K562 (cell line): ENCODE results near the gene TRMT112. TPM values are rescaled to one million over a fixed set of nuclear protein-coding genes. Genes with fewer than 3 reads are reported as not detected.
A peak's percentile ranks its signal among the peaks of the same experiment; 100 is the strongest.

Experiments used
- ATAC-seq: fragments of 200-7000 bp; cut with Tn5 transposase; 3 replicates; pipeline ENCODE4 v1.9.1; 2020; ENCODE audit warnings: moderate library complexity
- BruUV-seq: library from RNA; stranded (reverse); fragments of 400-500 nt; replicated peaks from 2 replicates; lab custom pipeline; 2021; lab: Mats Ljungman, UMichigan
- CTCF ChIA-PET: fragments of 300-600 bp; formaldehyde crosslinking; extraction: SDS; loops from one replicate; lab custom pipeline; 2021; ENCODE audit warnings: low intra/inter-chr PET ratio; lab: Yijun Ruan, JAX
- POLR2A ChIA-PET: fragments of 300-600, 350-650 bp; sonication (Branson Sonifier 250); formaldehyde crosslinking; extraction: SDS; loops from one replicate; lab custom pipeline; 2021; ENCODE audit warnings: antibody characterized with exemption, inconsistent platforms; lab: Yijun Ruan, JAX
- DNase-seq, 4 experiments: peaks; one replicate each; pipeline versions ENCODE4 v3.0.0 to v3.0.0-alpha.2; 2011 to 2018; ENCODE audit warnings: low spot score in 3 of 4, mixed read lengths in 3 of 4; ENCODE audit errors: extremely low read depth in 1 of 4
- FAIRE-seq: peaks from 2 replicates; lab custom pipeline; 2011; peaks lifted over from hg19 to GRCh38; lab: Jason Lieb, UNC
- H2AFZ ChIP-seq: 2 replicates; pipeline ENCODE4 v1.6.0; 2011; ENCODE audit warnings: low read depth, low read length, control low read depth, inconsistent platforms
- H3K27ac ChIP-seq: fragments of 200-600 bp; 3 replicates; pipeline ENCODE4 v1.8.0; 2011; ENCODE audit warnings: low read depth, mild to moderate bottlenecking, control low read depth, inconsistent platforms, low read length, moderate library complexity, mixed read lengths; ENCODE audit errors: extremely low read depth
- H3K27me3 ChIP-seq, 2 experiments: fragments of 300-600 bp in 1 of 2; 2 replicates in 1 of 2; 3 replicates in 1 of 2; pipeline versions ENCODE4 v1.6.0 to v1.8.0; 2011; ENCODE audit warnings: inconsistent platforms in 2 of 2, low read length in 2 of 2, mild to moderate bottlenecking in 1 of 2, mixed read lengths in 1 of 2, moderate library complexity in 1 of 2; ENCODE audit not compliant: control insufficient read depth in 2 of 2, insufficient read depth in 2 of 2
- H3K36me3 ChIP-seq: fragments of 300-600 bp; 3 replicates; pipeline ENCODE4 v1.8.0; 2011; ENCODE audit warnings: mild to moderate bottlenecking, low read length, inconsistent platforms; ENCODE audit not compliant: control insufficient read depth, insufficient read depth
- H3K4me1 ChIP-seq, 2 experiments: fragments of 200-600 bp in 1 of 2; replicated peaks in 1 of 2; 2 replicates in 1 of 2; 3 replicates in 1 of 2; pipeline versions ENCODE4 v1.5.1 to v1.8.0; 2011; ENCODE audit warnings: inconsistent platforms in 2 of 2, low read length in 2 of 2, mild to moderate bottlenecking in 1 of 2, mixed read lengths in 1 of 2, moderate library complexity in 1 of 2; ENCODE audit not compliant: control insufficient read depth in 2 of 2, insufficient read depth in 2 of 2
- H3K4me2 ChIP-seq: 2 replicates; pipeline ENCODE4 v1.6.1; 2011; ENCODE audit warnings: low read length, control low read depth, inconsistent platforms, mixed read lengths; ENCODE audit not compliant: insufficient read depth
- H3K4me3 ChIP-seq: fragments of 200-600 bp; sonication (generic), shearing (Covaris generic); 2 replicates; pipeline ENCODE4 v1.5.1; 2016; ENCODE audit warnings: control low read depth, inconsistent platforms
- H3K79me2 ChIP-seq: fragments of 200-600 bp; 3 replicates; pipeline ENCODE4 v1.8.0; 2011; ENCODE audit warnings: low read length, inconsistent platforms; ENCODE audit not compliant: control insufficient read depth, insufficient read depth
- H3K9ac ChIP-seq, 2 experiments: 2 replicates each; pipeline versions ENCODE4 v1.6.0 to v1.6.1; 2011; ENCODE audit warnings: low read depth in 2 of 2, low read length in 2 of 2, control low read depth in 1 of 2, inconsistent platforms in 1 of 2, mild to moderate bottlenecking in 1 of 2, mixed read lengths in 1 of 2; ENCODE audit not compliant: insufficient read depth in 1 of 2
- H3K9me1 ChIP-seq: one replicate; pipeline ENCODE4 v1.6.0; 2011; ENCODE audit warnings: inconsistent platforms, mild to moderate bottlenecking, low read length, moderate library complexity; ENCODE audit not compliant: control insufficient read depth, insufficient read depth
- H3K9me3 ChIP-seq: replicated peaks from 2 replicates; pipeline ENCODE4 v1.5.1; 2011; ENCODE audit warnings: low read depth, low read length, inconsistent platforms; ENCODE audit not compliant: control insufficient read depth, insufficient read depth
- H4K20me1 ChIP-seq: replicated peaks from 2 replicates; pipeline ENCODE4 v1.6.1; 2011; ENCODE audit warnings: low read length, inconsistent platforms, mixed read lengths; ENCODE audit not compliant: control insufficient read depth, insufficient read depth
- WGBS: fragments of 100-300 bp; shearing (Covaris generic); methylation state at CpG from one replicate; pipeline ENCODE4 v1.1.6; 2016; ENCODE audit warnings: low coverage, mixed read lengths; ENCODE audit not compliant: insufficient coverage; ENCODE audit errors: missing lambda C conversion rate; 5-methylcytosine and 5-hydroxymethylcytosine counted together
- in situ Hi-C: fragments of 300-500 bp; cut with MboI; formaldehyde crosslinking; loops from 4 replicates; pipeline ENCODE4 v1.15.0; 2018; ENCODE audit warnings: inconsistent platforms, mixed read lengths
- intact Hi-C: fragments of 100-400 bp; cut with micrococcal nuclease; formaldehyde crosslinking; loops from 2 replicates; pipeline ENCODE4 v1.14.2; 2022
- polyA plus RNA-seq, 8 experiments: library from polyadenylated mRNA; depleted of rRNA in 4 of 8; stranded (reverse) in 5 of 8; unstranded in 3 of 8; fragments of >200 nt; fragmentation: Nextera tagmentation in 2 of 8; fragmentation: Illumina TruSeq in 1 of 8; extraction: Ambion mirVana in 2 of 8; extraction: Trizol in 1 of 8; gene quantifications; 2 replicates each; pipeline versions ENCODE4 v1.2.1 to v1.2.3, GENCODE V29; 2011 to 2014; ENCODE audit warnings: inconsistent platforms in 1 of 8, missing spikeins in 1 of 8
- total RNA-seq, 7 experiments: library from RNA; depleted of rRNA in 6 of 7; stranded (reverse); fragments of >200 nt in 6 of 7; fragmentation: Illumina TruSeq in 2 of 7; extraction: Trizol in 2 of 7; gene quantifications; 2 replicates each; pipeline versions ENCODE4 v1.2.1 to v1.2.3, GENCODE V29; 2011 to 2021; ENCODE audit warnings: low replicate concordance in 1 of 7
- TF ChIP-seq, protein P1 (sequence below): fragments of 250-450 bp; sonication (Bioruptor Pico); IDR thresholded peaks from 2 replicates; pipeline ENCODE4 v1.5.0; 2020; ENCODE audit warnings: mild to moderate bottlenecking, borderline replicate concordance
- TF ChIP-seq, protein P2 (sequence below): sonication (generic); formaldehyde crosslinking; IDR thresholded peaks from 2 replicates; pipeline ENCODE4 v1.8.1; 2023; ENCODE audit warnings: mild to moderate bottlenecking, missing genetic modification reagents
- TF ChIP-seq, protein P3 (sequence below), 2 experiments: fragments of 450-650 bp; IDR thresholded peaks; 2 replicates each; pipeline ENCODE4 v1.6.1; 2016; ENCODE audit warnings: mild to moderate bottlenecking in 2 of 2, borderline replicate concordance in 1 of 2, low read depth in 1 of 2, moderate library complexity in 1 of 2

TRMT112 gene
- total and polyA plus RNA-seq, 9 of the 15 experiments (the other 6 are each of a cell fraction or from before 2014, with no cell fraction given): 162 to 444 (median 300) TPM

DNA sequence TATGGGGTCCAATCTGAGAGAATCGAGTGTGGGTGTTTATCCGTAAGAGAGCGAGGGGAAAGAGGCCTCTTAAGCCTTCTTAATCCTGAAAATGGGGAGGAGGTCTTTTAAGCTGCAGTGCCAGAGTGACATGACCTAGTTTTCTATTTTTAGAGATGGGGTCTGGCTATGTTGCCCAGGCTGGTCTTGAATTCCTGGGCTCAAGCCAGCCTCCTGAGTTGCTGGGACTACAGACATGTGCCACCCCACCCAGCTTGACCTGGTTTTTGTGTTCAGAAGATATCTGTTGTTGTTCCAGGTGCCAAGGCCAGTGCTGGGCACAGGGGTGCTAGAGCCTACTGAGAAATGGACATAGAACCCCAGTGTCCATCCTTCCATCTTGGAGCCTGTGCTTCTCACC lies 34.3 kb downstream of the TRMT112 start (continued):
- TF ChIP-seq, protein P1, sequence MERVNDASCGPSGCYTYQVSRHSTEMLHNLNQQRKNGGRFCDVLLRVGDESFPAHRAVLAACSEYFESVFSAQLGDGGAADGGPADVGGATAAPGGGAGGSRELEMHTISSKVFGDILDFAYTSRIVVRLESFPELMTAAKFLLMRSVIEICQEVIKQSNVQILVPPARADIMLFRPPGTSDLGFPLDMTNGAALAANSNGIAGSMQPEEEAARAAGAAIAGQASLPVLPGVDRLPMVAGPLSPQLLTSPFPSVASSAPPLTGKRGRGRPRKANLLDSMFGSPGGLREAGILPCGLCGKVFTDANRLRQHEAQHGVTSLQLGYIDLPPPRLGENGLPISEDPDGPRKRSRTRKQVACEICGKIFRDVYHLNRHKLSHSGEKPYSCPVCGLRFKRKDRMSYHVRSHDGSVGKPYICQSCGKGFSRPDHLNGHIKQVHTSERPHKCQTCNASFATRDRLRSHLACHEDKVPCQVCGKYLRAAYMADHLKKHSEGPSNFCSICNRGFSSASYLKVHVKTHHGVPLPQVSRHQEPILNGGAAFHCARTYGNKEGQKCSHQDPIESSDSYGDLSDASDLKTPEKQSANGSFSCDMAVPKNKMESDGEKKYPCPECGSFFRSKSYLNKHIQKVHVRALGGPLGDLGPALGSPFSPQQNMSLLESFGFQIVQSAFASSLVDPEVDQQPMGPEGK: no peak

DNA sequence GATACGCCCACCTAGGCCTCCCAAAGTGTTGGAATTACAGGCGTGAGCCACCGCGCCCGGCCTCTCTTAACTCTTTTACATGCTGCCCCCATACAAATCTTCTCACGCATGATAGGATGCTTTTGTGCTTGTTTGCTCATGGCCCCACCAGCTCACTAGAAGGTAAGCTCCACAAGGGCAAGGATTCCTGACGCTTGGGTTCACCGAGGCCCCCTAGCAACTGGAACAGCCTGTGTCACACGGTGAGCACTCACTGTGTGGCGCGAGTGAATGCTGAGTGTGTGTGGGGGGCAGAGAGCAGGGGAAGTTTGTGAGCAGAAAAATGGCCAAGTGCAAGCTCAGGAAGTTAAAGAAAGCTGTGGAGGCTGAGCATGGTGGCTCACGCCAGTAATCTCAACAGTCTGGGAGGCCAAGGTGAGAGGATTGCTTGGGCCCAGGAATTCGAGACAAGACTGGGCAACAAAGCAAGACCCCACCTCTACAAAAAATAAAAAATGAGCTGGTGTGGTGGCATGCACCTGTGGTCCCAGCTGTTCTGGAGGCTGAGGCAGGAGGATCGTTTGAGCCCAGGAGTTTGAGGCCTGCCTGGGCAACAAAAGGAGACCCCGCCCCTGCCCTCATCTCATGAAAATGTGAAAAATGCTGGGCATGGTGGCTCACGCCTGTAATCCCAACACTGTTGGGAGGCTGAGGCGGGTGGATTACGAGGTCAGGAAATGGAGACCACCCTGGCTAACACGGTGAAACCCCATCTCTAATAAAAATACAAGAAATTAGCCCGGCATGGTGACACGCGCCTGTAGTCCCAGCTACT lies 35.2 kb downstream of the TRMT112 start:
- no peak overlapping the region for H2AFZ ChIP-seq
- BruUV-seq: no TSS peak
- no peaks in the 10 kb centered on the region for H3K27me3 ChIP-seq
- no peaks in the 10 kb centered on the region for H3K9me1 ChIP-seq
- intact Hi-C loops (no loop called here), in situ Hi-C loops (no loop called here)
- TF ChIP-seq, protein P2, sequence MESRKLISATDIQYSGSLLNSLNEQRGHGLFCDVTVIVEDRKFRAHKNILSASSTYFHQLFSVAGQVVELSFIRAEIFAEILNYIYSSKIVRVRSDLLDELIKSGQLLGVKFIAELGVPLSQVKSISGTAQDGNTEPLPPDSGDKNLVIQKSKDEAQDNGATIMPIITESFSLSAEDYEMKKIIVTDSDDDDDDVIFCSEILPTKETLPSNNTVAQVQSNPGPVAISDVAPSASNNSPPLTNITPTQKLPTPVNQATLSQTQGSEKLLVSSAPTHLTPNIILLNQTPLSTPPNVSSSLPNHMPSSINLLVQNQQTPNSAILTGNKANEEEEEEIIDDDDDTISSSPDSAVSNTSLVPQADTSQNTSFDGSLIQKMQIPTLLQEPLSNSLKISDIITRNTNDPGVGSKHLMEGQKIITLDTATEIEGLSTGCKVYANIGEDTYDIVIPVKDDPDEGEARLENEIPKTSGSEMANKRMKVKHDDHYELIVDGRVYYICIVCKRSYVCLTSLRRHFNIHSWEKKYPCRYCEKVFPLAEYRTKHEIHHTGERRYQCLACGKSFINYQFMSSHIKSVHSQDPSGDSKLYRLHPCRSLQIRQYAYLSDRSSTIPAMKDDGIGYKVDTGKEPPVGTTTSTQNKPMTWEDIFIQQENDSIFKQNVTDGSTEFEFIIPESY: 0 out of 2 replicates have a peak, but pooled peaks have one; percentile 23
- TF ChIP-seq, protein P3, sequence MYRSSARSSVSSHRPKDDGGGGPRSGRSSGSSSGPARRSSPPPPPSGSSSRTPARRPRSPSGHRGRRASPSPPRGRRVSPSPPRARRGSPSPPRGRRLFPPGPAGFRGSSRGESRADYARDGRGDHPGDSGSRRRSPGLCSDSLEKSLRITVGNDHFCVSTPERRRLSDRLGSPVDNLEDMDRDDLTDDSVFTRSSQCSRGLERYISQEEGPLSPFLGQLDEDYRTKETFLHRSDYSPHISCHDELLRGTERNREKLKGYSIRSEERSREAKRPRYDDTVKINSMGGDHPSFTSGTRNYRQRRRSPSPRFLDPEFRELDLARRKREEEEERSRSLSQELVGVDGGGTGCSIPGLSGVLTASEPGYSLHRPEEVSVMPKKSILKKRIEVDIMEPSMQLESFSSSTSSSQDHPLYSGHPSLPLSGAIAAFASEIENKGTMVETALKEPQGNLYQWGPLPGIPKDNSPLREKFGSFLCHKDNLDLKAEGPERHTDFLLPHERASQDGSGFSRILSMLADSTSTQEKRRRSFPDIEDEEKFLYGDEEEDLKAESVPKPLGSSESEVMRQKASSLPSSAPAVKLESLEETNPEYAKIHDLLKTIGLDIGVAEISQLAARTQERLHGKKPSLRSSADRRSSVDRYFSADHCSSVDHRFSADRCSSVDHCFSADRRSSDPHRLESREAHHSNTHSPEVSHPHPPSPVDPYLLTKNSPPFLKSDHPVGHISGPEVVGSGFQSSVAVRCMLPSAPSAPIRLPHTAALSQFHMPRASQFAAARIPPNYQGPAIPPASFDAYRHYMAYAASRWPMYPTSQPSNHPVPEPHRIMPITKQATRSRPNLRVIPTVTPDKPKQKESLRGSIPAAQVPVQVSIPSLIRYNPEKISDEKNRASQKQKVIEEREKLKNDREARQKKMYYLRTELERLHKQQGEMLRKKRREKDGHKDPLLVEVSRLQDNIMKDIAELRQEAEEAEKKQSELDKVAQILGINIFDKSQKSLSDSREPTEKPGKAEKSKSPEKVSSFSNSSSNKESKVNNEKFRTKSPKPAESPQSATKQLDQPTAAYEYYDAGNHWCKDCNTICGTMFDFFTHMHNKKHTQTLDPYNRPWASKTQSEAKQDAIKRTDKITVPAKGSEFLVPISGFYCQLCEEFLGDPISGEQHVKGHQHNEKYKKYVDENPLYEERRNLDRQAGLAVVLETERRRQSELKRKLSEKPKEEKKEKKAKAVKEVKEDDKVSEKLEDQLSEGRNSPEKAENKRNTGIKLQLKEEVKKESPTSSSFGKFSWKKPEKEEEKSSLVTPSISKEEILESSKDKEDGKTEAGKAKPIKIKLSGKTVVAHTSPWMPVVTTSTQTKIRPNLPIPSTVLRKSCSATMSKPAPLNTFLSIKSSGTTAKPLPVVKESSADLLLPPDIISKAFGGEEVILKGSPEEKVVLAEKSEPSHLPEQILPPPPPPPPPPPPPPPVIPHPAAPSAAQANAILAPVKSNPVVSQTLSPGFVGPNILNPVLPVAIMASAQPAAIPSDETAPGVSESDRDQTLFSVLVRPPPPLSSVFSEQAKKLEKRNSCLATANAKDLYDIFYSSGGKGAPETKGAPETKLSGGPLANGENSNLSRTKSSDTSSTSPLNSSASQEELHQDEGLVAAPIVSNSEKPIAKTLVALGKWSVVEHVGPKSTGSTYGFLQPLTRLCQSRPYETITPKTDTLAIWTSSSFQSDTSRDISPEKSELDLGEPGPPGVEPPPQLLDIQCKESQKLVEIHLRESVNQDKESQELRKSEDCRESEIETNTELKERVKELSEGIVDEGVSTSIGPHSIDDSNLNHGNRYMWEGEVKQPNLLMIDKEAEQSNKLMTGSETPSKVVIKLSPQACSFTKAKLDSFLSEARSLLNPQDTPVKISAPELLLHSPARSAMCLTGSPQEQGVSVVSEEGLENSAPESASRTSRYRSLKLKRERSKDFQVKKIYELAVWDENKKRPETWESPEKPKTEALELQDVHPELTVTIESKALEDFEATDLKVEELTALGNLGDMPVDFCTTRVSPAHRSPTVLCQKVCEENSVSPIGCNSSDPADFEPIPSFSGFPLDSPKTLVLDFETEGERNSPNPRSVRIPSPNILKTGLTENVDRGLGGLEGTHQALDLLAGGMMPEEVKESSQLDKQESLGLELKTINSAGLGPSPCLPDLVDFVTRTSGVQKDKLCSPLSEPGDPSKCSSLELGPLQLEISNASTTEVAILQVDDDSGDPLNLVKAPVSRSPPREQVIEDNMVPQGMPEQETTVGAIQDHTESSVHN (IDR thresholded peaks at IDR 0.05; ENCODE audit: borderline replicate concordance in 1 of 2, low read depth in 1 of 2): no peak
- DNase-seq: no peak
- H3K4me2 ChIP-seq: no peak overlapping the region
- H3K4me3 ChIP-seq: no peak overlapping the region
- H3K36me3 ChIP-seq: peaks cover 11% of the 10 kb centered on the region; the same call in 1 of the 3 replicates
- WGBS: 95% methylated on average over 22 of the region's 22 CpGs
- ATAC-seq: no peak
- no peak overlapping the region for H3K27ac ChIP-seq
- peaks cover 7 to 36% of the 10 kb centered on the region in 2 experiments; a peak in 4 of 5 replicates for H3K4me1 ChIP-seq
- FAIRE-seq: no peak
- peaks cover 12% of the 10 kb centered on the region; the same call in 2 of the 3 replicates for H3K79me2 ChIP-seq
- H3K9ac ChIP-seq: no peak overlapping the region; a peak in 1 of 4 replicates
- POLR2A ChIA-PET: interaction anchor here (0.7 to 5.1 kb wide), 4 partner anchors 12 to 76 kb away, joined by 3 to 54 read pairs (median 3); partner anchors contain the start of gene FERMT3
- no peaks in the 10 kb centered on the region for H4K20me1 ChIP-seq
- CTCF ChIA-PET: no interaction called here
- H3K9me3 ChIP-seq: no peaks in the 10 kb centered on the region
